ENCODE measurements around the gene U2AF2.

Gene U2AF2

DNA sequence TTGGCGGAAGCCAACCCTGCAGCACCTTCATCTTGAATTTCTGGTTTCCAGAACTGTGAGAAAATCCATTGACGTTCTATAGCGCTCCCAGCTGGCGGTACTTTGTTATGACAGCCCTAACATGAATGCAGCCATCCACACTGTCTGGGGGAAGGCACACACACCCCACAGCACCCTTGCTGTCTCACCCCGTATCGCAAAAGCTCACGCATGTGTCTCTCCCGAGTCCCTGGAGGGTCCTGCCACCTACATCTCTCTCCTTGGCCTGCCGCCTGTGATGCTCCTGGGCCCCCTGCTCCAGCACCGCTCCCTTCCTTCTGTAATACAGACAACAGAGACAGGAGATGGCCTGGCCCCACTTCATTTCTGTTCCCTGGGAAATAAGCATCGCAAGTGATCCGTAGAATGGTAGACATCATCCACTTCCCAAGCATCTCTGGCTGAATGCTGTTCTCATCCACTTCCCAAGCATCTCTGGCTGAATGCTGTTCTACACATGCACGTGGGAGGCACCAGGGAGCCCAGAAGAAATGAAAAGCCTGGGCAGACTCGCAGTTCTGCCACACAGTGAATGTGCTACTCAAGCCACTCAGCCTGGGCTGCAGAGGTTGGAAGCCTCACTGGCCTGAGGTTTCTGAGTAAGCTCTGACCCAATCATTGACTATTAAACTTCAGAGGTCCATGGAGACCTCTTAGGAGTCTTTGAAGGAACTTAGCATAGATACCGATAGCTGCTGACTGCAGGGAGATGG, 49.8 kb downstream of the U2AF2 start:
- TF ChIP-seq, protein P1, sequence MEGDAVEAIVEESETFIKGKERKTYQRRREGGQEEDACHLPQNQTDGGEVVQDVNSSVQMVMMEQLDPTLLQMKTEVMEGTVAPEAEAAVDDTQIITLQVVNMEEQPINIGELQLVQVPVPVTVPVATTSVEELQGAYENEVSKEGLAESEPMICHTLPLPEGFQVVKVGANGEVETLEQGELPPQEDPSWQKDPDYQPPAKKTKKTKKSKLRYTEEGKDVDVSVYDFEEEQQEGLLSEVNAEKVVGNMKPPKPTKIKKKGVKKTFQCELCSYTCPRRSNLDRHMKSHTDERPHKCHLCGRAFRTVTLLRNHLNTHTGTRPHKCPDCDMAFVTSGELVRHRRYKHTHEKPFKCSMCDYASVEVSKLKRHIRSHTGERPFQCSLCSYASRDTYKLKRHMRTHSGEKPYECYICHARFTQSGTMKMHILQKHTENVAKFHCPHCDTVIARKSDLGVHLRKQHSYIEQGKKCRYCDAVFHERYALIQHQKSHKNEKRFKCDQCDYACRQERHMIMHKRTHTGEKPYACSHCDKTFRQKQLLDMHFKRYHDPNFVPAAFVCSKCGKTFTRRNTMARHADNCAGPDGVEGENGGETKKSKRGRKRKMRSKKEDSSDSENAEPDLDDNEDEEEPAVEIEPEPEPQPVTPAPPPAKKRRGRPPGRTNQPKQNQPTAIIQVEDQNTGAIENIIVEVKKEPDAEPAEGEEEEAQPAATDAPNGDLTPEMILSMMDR (IDR thresholded peaks at IDR 0.05), result no peak
- Histone ChIP-seq H3K27ac (no peak overlapping the region), H3K36me3 (peaks cover 25% of the 10 kb centered on the region), H3K27me3 (peaks cover 12% of the 10 kb centered on the region), H3K9me3 (no peaks in the 10 kb centered on the region), H3K4me3 (ENCODE audit: low read depth in 1 of 2, low read length in 1 of 2) (no peak overlapping the region), H3K4me1 (ENCODE audit: control insufficient read depth in 1 of 2, insufficient read depth in 1 of 2, low read depth in 1 of 2, low read length in 1 of 2) (no peaks in the 10 kb centered on the region)

DNA sequence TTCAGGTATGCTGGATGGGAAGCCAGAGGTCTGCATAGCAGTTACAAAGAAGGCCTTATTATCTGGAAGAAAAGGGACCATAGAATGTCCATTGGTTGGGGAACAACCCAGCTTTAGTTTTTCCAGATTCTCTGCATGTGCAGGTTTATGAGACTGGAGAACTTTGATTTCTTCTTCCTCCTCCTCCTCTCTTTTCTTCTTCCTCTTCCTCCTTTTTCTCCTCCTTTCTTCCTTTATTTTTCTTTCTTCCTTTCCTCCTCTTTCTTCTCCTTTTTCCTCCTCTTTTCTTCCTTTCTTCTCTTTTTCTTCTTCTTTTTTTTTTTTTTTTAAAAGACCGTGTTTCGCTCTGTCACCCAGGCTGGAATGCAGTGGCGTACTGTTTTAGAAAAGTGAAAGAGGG, 51.1 kb downstream of the U2AF2 start:
- Histone ChIP-seq H3K27me3 (peaks cover 24% of the 10 kb centered on the region), H3K36me3 (peaks cover 12% of the 10 kb centered on the region), H3K4me3 (ENCODE audit: low read depth in 1 of 2, low read length in 1 of 2) (no peak overlapping the region), H3K9me3 (no peaks in the 10 kb centered on the region), H3K27ac (no peak overlapping the region), H3K4me1 (ENCODE audit: control insufficient read depth in 1 of 2, insufficient read depth in 1 of 2, low read depth in 1 of 2, low read length in 1 of 2) (no peaks in the 10 kb centered on the region)
- TF ChIP-seq, protein P1 (IDR thresholded peaks at IDR 0.05), result no peak

DNA sequence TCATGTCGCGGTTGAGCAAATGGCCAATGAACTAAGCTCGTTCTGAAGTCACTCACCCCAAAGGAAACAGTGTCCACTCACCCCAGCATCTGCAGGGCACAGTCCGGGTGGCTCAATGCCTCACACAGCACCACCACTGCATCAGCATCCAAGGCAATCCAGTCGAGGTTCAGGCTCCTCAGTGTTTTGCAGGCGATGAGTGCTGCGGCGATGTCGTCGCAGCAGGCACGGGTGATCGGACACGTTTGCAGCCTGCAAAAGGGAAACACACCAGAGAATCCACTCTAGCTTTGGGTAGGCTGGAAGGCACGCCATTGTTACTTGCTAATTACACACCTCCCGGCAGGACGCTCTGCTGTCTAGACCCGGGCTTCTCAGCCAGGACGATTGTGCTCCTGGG, 56.9 kb downstream of the U2AF2 start:
- H3K36me3 ChIP-seq, result no peaks in the 10 kb centered on the region
- no peak overlapping the region for H3K27ac ChIP-seq
- peaks cover 24% of the 10 kb centered on the region for H3K27me3 ChIP-seq
- no peak overlapping the region for H3K4me3 ChIP-seq (ENCODE audit: low read depth in 1 of 2, low read length in 1 of 2)
- TF ChIP-seq, protein P1 (IDR thresholded peaks at IDR 0.05), result no peak
- no peaks in the 10 kb centered on the region for H3K4me1 ChIP-seq (ENCODE audit: control insufficient read depth in 1 of 2, insufficient read depth in 1 of 2, low read depth in 1 of 2, low read length in 1 of 2)
- H3K9me3 ChIP-seq, result no peaks in the 10 kb centered on the region

DNA sequence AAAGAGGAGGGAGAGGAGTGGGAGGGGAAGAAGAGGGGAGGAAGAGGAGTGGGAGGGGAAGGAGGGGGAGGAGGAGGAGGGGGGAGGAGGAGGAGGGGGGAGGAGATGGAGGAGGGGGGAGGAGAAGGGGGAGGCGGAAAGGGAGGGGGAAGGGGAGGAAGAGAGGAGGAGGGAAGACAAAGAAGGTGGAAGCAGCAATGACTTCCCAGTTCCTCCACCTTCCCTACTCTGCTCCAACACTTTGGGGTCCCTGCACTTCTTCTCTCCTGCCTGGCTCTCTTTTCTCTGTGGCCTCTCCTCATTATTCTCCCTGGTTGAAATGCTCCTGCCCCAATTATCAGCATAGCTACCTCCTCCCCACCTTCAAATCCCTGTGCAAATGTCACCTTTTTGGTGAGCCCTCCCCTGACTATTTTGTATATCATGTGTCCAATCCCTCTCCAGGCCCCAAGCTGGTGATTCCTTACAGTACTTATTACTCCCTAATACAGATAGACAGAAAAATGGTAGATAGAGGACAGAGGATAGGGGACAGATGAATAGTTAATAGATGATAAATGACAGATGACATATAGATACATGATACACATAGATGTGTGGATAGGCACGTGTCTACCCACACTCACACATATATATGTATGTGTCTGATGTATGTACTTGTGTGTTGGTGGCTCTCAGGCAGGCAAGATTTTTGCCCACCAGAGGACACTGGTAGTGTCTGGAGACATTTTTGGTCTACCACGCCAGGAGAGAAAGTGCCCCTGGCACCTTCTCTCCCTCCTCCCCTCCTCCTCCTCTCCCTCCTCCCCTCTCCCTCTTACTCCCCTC, 58.2 kb downstream of the U2AF2 start:
- no peaks in the 10 kb centered on the region for H3K9me3 ChIP-seq
- no peak overlapping the region for H3K27ac ChIP-seq
- no peaks in the 10 kb centered on the region for H3K36me3 ChIP-seq
- TF ChIP-seq, protein P1 (IDR thresholded peaks at IDR 0.05), result no peak
- peaks cover 35% of the 10 kb centered on the region for H3K27me3 ChIP-seq
- no peaks in the 10 kb centered on the region for H3K4me1 ChIP-seq (ENCODE audit: control insufficient read depth in 1 of 2, insufficient read depth in 1 of 2, low read depth in 1 of 2, low read length in 1 of 2)
- H3K4me3 ChIP-seq (ENCODE audit: low read depth in 1 of 2, low read length in 1 of 2), result no peak overlapping the region

DNA sequence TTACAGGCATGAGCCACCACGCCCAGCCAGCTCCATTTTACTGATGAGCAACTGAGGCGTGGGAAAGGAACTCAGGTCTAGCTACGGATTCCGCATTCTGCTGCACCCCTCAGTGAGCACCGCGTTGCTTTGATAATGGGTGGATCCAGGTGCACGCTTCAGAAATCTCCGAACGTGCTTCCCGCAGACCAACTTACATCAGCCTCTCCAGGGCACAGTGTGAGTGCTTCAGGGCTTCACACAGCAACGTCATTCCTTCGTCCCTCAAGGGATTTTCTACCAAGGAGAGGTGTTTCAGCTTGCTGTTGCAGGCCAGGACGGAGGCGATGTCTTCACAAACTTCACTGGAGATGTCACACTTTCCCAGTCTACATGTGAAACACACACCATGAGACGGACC, 61.7 kb downstream of the U2AF2 start:
- H3K27me3 ChIP-seq, result peaks cover 19% of the 10 kb centered on the region
- no peak overlapping the region for H3K4me3 ChIP-seq (ENCODE audit: low read depth in 1 of 2, low read length in 1 of 2)
- H3K36me3 ChIP-seq, result no peaks in the 10 kb centered on the region
- TF ChIP-seq, protein P1 (IDR thresholded peaks at IDR 0.05), result no peak
- H3K9me3 ChIP-seq, result no peaks in the 10 kb centered on the region
- no peaks in the 10 kb centered on the region for H3K4me1 ChIP-seq (ENCODE audit: control insufficient read depth in 1 of 2, insufficient read depth in 1 of 2, low read depth in 1 of 2, low read length in 1 of 2)
- no peak overlapping the region for H3K27ac ChIP-seq

Measured in neutrophil (primary cell).